ENCODE measurements around the gene CD209.

CD209 gene

GRCh38 chr19:7788178-7788932 is 41.0 kb upstream of the CD209 start:
- TF ChIP-seq CTCF (conservative IDR thresholded peaks at IDR 0.05; ENCODE audit: low read depth, low read length), result no peak
- no peaks in the 10 kb centered on the region for H4K20me1 ChIP-seq (ENCODE audit: insufficient read depth)
- H3K4me1 ChIP-seq (ENCODE audit: low read depth, poor library complexity, severe bottlenecking), result no peaks in the 10 kb centered on the region
- no peak overlapping the region for H3K27ac ChIP-seq
- H2AFZ ChIP-seq (ENCODE audit: low read depth), result no peak overlapping the region
- no peak overlapping the region for H3K9ac ChIP-seq
- no peak overlapping the region for H3K4me3 ChIP-seq (IDR thresholded peaks at IDR 0.05; ENCODE audit: insufficient read depth, low read depth, low read length)
- H3K27me3 ChIP-seq (ENCODE audit: insufficient read depth, low read depth), result peaks cover 19% of the 10 kb centered on the region; the same call in 1 of the 2 replicates
- no peak overlapping the region for H3K4me2 ChIP-seq
- no peaks in the 10 kb centered on the region for H3K79me2 ChIP-seq (ENCODE audit: insufficient read depth, low read depth)
- no peaks in the 10 kb centered on the region for H3K36me3 ChIP-seq (ENCODE audit: insufficient read depth)

GRCh38 chr19:7787602-7788177 is 40.4 kb upstream of the CD209 start:
- Histone ChIP-seq H3K79me2 (ENCODE audit: insufficient read depth, low read depth) (no peaks in the 10 kb centered on the region), H4K20me1 (ENCODE audit: insufficient read depth) (no peaks in the 10 kb centered on the region), H2AFZ (ENCODE audit: low read depth) (no peak overlapping the region), H3K4me1 (ENCODE audit: low read depth, poor library complexity, severe bottlenecking) (no peaks in the 10 kb centered on the region), H3K36me3 (ENCODE audit: insufficient read depth) (no peaks in the 10 kb centered on the region), H3K27ac (no peak overlapping the region), H3K4me2 (no peak overlapping the region), H3K27me3 (ENCODE audit: insufficient read depth, low read depth) (peaks cover 21% of the 10 kb centered on the region; the same call in 1 of the 2 replicates), H3K4me3 (IDR thresholded peaks at IDR 0.05; ENCODE audit: insufficient read depth, low read depth, low read length) (no peak overlapping the region), H3K9ac (no peak overlapping the region)
- TF ChIP-seq CTCF (conservative IDR thresholded peaks at IDR 0.05; ENCODE audit: low read depth, low read length), result no peak

- Histone ChIP-seq H3K4me2 (no peak overlapping the region), H3K79me2 (ENCODE audit: insufficient read depth, low read depth) (no peaks in the 10 kb centered on the region), H3K27me3 (ENCODE audit: insufficient read depth, low read depth) (peaks cover 20% of the 10 kb centered on the region), H2AFZ (ENCODE audit: low read depth) (no peak overlapping the region), H3K27ac (no peak overlapping the region), H3K4me3 (IDR thresholded peaks at IDR 0.05; ENCODE audit: insufficient read depth, low read depth, low read length) (no peak overlapping the region), H4K20me1 (ENCODE audit: insufficient read depth) (no peaks in the 10 kb centered on the region), H3K9ac (no peak overlapping the region), H3K4me1 (ENCODE audit: low read depth, poor library complexity, severe bottlenecking) (no peaks in the 10 kb centered on the region), H3K36me3 (ENCODE audit: insufficient read depth) (no peaks in the 10 kb centered on the region)
- TF ChIP-seq CTCF (conservative IDR thresholded peaks at IDR 0.05; ENCODE audit: low read depth, low read length), result no peak
Measured at GRCh38 chr19:7787141-7787540, 39.8 kb upstream of the CD209 start.

- Histone ChIP-seq H2AFZ (ENCODE audit: low read depth) (no peak overlapping the region), H3K4me3 (IDR thresholded peaks at IDR 0.05; ENCODE audit: insufficient read depth, low read depth, low read length) (no peak overlapping the region), H3K4me1 (ENCODE audit: low read depth, poor library complexity, severe bottlenecking) (no peaks in the 10 kb centered on the region), H3K27me3 (ENCODE audit: insufficient read depth, low read depth) (peaks cover 41% of the 10 kb centered on the region), H3K79me2 (ENCODE audit: insufficient read depth, low read depth) (no peaks in the 10 kb centered on the region), H3K27ac (no peak overlapping the region), H3K9ac (no peak overlapping the region), H4K20me1 (ENCODE audit: insufficient read depth) (no peaks in the 10 kb centered on the region), H3K4me2 (no peak overlapping the region), H3K36me3 (ENCODE audit: insufficient read depth) (no peaks in the 10 kb centered on the region)
- TF ChIP-seq CTCF (conservative IDR thresholded peaks at IDR 0.05; ENCODE audit: low read depth, low read length), result no peak
Measured at GRCh38 chr19:7784856-7785255, 37.5 kb upstream of the CD209 start.
